ENCODE results near the gene CAMSAP1.

Gene CAMSAP1

GRCh38 chr9:135774239-135774747 lies 133.1 kb downstream of the CAMSAP1 start:
- no peak for DNase-seq (ENCODE audit: low read depth)

GRCh38 chr9:135773530-135774238 lies 133.7 kb downstream of the CAMSAP1 start:
- DNase-seq (ENCODE audit: low read depth) = no peak

DNA sequence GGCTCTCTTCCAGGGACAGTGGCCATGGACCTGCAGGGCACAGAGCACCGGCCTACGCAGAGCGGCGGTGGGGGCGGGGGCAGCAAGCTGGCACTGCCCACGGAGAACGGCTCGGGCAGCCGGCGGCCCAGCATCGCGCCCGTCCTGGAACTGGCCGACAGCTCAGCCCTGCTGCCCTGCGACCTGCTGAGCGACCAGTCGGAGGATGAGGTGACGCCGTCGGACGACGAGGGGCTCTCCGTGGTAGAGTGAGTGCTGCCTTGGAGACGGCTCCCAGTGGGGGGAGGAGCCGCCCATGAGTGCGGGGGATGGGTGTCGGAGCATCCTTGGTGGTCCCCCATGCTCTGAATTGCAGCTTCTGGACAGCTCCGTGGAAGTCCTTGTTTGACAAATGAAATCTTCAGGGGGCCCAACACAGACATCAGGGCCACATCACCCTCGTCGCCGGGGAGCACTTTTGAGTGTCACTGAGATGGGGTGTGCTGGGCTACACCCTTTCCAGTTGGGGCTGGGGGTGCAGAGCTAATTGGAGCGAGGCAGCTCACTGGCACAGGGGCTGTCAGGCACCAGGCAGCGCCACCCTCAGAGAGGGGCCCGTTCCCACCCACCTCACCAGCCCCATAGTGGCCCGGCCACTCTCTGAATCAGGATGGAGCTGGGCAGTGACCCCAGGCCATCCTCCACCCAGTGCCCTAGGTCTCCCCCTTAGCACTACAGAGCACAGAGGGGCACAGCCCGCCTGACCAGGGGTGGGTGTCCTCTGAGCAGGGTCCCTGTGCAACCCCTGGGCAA lies 134.4 kb downstream of the CAMSAP1 start:
- DNase-seq (ENCODE audit: low read depth) = no peak

GRCh38 chr9:135772056-135772646 lies 135.2 kb downstream of the CAMSAP1 start:
- no peak for DNase-seq (ENCODE audit: low read depth)

DNA sequence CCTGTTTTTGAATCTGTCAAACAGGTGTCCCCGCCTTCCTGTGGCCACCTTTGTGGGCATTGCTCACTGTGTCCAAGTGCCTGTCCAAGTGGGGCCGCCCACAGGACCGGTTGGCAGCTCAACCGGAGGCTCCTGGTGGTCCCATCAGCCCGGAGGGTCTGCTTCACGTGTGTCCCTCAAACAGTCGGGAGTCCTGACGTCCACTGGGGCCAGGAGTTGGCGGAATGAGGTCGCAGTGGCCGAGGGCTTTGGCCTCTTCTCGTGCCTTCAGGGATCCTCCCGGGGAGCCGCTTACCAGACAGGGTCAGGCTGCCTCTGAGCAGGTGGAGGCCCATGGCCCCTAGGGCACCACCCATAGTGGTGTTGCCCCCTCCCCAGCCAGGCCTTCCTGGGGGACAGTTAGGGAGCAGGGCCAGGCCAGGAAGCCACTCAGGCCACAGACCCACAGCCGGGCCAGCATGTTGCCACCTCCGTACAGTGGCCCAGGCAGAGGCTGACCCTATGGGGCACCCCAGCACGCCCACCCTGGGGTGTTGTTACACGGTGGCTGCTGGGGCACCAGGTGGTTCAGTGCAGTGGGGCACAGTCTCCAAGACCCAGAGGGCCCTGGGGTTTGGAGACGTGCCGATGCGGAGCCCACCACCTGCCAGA lies 135.8 kb downstream of the CAMSAP1 start:
- DNase-seq (ENCODE audit: low read depth) = no peak

- no peak for DNase-seq (ENCODE audit: low read depth)
Measured at GRCh38 chr9:135770771-135771170, 136.6 kb downstream of the CAMSAP1 start.

DNA sequence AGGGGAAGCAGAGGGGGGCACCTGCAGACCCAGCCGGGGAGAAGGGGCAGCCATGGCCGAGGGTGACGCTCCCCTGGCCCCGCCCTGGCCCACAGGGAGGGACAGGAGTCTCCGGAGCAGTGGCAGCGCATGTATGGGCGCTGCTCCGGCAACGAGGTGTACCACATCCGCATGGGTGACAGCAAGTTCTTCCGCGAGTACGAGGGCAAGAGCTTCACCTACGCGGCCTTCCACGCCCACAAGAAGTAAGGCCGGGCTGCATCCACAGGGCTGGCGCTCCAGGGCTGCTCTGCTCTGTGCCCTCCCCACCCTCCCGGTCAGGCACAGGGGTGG lies 137.2 kb downstream of the CAMSAP1 start:
- DNase-seq (ENCODE audit: low read depth) = no peak

DNA sequence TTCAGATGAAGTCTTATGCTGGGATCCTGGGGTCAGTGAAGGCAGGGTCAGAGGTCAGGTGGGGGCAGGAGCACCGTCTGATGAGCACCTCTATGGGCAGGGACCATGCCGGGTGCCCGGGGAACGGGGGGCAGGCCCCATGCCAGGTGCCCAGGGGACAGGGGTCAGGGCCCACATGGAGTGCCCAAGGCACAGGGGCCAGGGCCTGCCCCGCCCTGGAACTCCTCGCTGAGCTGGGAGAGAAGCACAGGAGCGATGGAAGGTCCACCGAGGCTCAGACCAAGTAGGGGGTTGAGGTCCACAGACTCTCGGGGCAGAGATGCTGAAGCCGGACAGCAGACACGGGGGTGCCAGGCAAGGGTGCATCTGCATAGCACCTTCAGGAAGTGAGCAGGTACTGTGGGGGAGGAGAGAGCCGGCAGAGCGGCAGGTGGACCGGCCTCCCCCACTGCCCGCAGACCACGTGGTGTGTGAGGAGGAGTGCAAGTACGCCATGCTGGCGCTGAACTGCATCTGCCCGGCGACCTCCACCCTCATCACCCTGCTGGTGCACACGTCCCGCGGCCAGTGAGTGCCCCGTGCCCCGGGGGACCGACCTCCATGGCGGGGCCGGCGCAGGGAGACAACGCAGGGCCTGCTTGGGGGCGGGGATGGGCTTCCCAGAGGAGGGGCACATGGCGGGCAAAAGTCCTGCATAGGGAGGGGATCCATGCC lies 137.7 kb downstream of the CAMSAP1 start:
- no peak for DNase-seq (ENCODE audit: low read depth)

DNA sequence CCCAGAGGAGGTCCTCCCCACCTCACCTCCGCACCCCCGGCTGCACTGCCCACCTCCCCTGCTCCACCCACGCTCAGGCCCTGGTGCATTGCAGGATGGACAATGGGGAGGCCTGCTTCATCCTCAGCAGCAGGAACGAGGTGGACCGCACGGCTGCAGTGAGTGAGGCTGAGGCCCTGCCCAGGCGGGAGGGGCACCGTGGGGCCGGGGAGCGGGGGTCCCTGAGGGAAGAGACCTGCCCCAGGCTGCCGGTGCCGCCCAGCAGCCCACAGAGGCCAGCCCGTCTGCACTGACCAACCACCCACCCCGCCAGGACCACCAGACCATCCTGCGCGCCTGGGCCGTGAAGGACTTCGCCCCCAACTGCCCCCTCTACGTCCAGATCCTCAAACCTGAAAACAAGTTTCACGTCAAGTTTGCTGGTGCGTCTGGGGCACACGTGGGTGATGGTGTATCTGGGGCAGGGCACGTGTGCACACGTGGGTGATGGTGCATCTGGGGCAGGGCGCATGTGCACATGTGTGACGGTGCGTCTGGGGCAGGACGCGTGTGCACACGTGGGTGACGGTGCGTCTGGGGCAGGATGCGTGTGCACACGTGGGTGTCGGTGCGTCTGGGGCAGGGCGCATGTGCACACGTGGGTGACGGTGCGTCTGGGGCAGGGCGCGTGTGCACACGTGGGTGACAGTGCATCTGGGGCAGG lies 138.7 kb downstream of the CAMSAP1 start:
- DNase-seq (ENCODE audit: low read depth) = no peak

DNA sequence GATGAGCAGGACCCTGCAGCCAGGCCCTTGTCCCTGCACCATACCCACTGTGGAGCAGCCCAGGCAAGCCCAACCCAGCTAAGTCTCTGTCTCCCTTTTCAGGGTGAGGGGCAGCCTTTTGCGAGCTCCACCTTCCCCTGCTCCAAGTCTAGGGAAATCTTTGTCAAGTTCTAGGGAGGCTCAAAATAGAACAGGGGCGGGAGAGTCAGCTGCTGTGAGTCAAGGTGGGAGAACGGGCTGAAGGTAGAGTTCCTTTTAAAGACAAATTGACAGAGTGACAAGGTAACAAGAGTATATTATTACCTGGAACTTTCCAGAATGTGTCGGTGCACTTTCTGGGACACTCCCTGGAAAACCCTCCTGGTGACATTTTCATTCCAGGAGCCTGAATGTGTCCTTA lies 140.6 kb downstream of the CAMSAP1 start:
- no peak for DNase-seq (ENCODE audit: low read depth)

- no peak for DNase-seq (ENCODE audit: low read depth)
Measured at GRCh38 chr9:135766251-135766650, 141.1 kb downstream of the CAMSAP1 start.

- DNase-seq (ENCODE audit: low read depth) = no peak
Measured at GRCh38 chr9:135765416-135765815, 141.9 kb downstream of the CAMSAP1 start.

DNA sequence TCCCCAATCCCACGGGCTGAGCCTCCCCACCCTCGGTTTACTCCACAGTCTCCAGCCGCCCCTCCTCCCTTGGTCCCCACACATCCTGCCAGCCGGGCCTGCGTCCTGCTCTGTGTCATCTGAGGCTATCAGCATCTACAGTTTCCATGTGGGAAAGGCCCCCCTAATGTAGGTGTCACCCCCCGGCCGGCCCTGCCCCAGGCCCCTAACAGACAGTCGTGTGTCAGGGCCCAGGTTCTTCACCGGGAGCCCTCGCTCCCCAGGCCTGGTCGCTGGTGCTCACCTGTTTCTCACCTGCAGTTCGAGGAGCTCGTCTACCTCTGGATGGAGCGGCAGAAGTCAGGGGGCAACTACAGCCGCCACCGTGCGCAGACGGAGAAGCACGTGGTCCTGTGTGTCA lies 142.6 kb downstream of the CAMSAP1 start:
- no peak for DNase-seq (ENCODE audit: low read depth)

GRCh38 chr9:135763716-135764446 lies 143.5 kb downstream of the CAMSAP1 start:
- DNase-seq (ENCODE audit: low read depth) = no peak

GRCh38 chr9:135762921-135763320 lies 144.4 kb downstream of the CAMSAP1 start:
- no peak for DNase-seq (ENCODE audit: low read depth)

DNA sequence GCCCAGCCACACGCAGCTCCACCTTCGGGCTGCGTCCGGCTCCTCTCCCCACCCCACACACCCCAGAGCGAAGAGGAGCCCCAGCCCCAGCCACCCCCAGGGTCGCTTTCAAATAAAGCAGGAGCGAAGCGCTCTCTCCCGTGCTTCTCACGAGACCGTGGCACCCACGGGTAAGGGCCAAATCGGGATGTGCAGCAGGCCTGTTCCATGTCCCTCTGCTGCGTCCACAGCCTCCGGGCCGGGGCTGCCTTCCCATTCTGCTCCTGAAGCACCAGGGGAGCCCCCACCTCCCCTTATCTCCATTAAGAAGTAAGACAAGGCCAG lies 145.5 kb downstream of the CAMSAP1 start:
- DNase-seq (ENCODE audit: low read depth) = no peak

GRCh38 chr9:135761150-135761844 lies 146.0 kb downstream of the CAMSAP1 start:
- no peak for DNase-seq (ENCODE audit: low read depth)

DNA sequence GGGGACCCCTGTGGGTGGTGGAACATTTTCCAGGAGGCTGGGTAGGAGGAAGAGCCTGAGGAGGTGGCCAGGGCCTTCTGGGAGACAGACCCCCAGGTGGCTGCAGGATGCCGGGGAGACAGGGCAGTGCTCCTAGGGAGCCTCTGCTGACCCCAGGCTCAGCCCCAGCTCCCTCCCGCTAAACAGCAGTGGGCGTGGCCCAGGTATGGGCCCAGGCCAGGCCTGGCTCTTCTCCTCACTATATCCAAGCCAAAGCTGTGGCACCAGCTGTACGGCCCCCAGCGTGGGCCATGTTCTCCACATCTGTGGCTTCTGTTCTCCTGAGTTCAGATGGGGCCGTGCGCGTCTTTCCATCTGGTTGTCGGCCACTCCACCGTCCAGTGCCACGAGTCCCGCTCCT lies 146.9 kb downstream of the CAMSAP1 start:
- DNase-seq (ENCODE audit: low read depth) = no peak

DNA sequence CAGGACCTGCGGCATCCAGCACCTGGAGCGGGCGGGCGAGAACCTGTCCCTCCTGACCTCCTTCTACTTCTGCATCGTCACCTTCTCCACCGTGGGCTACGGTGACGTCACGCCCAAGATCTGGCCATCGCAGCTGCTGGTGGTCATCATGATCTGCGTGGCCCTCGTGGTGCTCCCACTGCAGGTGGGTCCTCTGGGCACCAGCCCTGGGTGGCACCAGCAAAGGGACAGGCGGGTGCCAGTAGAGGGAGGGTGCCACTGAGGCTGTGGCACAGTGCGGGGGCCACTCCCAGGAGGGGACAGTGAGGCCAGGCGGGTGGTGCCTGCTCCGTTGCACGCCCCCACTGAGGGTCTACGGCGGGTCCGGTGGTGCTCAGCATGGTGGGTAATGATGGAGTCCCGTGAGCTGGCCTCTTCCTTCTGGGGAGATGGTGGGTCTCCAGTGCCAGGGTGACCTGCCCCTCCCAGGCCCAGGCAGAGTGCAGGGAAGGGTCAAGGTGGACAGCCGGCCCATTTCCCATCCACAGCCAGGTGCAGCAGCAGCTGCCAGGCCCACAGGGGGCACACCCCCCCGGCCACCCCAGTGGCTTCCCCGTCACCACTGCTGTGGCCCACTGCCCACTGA lies 147.6 kb downstream of the CAMSAP1 start:
- no peak for DNase-seq (ENCODE audit: low read depth)

DNA sequence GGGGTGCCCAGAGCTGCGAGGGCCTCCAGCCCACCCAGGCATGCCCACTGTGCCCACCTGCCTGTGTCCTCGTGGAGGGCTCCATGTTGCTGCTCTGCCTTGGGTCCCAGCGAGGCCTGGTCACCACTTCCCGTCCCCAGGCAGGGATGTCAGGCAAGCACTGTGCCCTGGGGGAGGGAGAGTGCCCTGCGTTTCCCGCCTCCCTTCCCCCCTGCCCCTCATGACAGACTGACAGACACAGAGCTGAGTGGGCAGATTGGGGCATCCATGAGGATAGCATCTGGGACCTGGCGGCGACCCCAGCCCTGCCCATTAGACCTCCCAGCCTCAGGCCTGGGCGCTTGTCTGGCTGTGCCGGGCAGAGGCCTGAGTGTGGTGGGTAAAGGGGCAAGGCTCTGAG lies 148.5 kb downstream of the CAMSAP1 start:
- no peak for DNase-seq (ENCODE audit: low read depth)
